SK-N-SH (cell line): ENCODE measurements around the gene FOCAD. TPM values are rescaled to one million over a fixed set of nuclear protein-coding genes. Genes with fewer than 3 reads are reported as not detected.

Experiments
- CTCF ChIA-PET: fragments of 300-600, 350-600 bp; formaldehyde crosslinking; extraction: SDS; loops from one replicate; lab custom pipeline; 2021; lab: Yijun Ruan, JAX
- POLR2A ChIA-PET: fragments of 350-600 bp; sonication (Branson Sonifier 250); formaldehyde crosslinking; extraction: SDS; loops from one replicate; lab custom pipeline; 2020; ENCODE audit warnings: antibody characterized with exemption, inconsistent platforms; lab: Yijun Ruan, JAX
- DNase-seq: peaks from one replicate; pipeline ENCODE4 v3.0.0; 2012
- H2AFZ ChIP-seq: fragments of 200-600 bp; sonication (generic); 2 replicates; pipeline ENCODE4 v1.8.1; 2016; ENCODE audit warnings: antibody characterized with exemption, mild to moderate bottlenecking, low read depth
- H3F3A ChIP-seq: fragments of 200-600 bp; sonication (generic); replicated peaks from 2 replicates; pipeline ENCODE3; 2016; ENCODE audit warnings: antibody characterized with exemption, mild to moderate bottlenecking; ENCODE audit not compliant: insufficient read depth
- H3K27ac ChIP-seq, 2 experiments: fragments of 200-500 bp in 1 of 2; fragments of 200-600 bp in 1 of 2; sonication (Bioruptor generic) in 1 of 2; sonication (generic), shearing (Covaris generic) in 1 of 2; 2 replicates each; pipeline versions ENCODE4 v1.5.1 to v1.6.1; 2014 to 2016; ENCODE audit warnings: low read depth in 2 of 2, inconsistent platforms in 1 of 2, low read length in 1 of 2, mild to moderate bottlenecking in 1 of 2, mixed read lengths in 1 of 2
- H3K27me3 ChIP-seq: fragments of 200-600 bp; sonication (generic), shearing (Covaris generic); 2 replicates; pipeline ENCODE4 v1.6.1; 2016; ENCODE audit warnings: mixed run types; ENCODE audit not compliant: insufficient read depth
- H3K36me3 ChIP-seq, 2 experiments: fragments of 200-500 bp in 1 of 2; fragments of 200-600 bp in 1 of 2; sonication (Bioruptor generic) in 1 of 2; sonication (generic) in 1 of 2; replicated peaks in 1 of 2; 2 replicates each; pipeline versions ENCODE3 to v1.5.1; 2014 to 2016; ENCODE audit warnings: low read length in 1 of 2, mild to moderate bottlenecking in 1 of 2; ENCODE audit not compliant: insufficient read depth in 2 of 2, control insufficient read depth in 1 of 2
- H3K4me1 ChIP-seq, 2 experiments: fragments of 200-500 bp in 1 of 2; fragments of 200-600 bp in 1 of 2; sonication (Bioruptor generic) in 1 of 2; sonication (generic), shearing (Covaris generic) in 1 of 2; 2 replicates each; pipeline versions ENCODE4 v1.5.1 to v1.6.1; 2014 to 2016; ENCODE audit warnings: low read depth in 1 of 2, low read length in 1 of 2, mixed run types in 1 of 2; ENCODE audit not compliant: insufficient read depth in 2 of 2, control insufficient read depth in 1 of 2
- H3K4me2 ChIP-seq: fragments of 200-600 bp; sonication (generic), shearing (Covaris generic); 2 replicates; pipeline ENCODE4 v1.6.1; 2017; ENCODE audit warnings: mixed run types
- H3K4me3 ChIP-seq, 2 experiments: fragments of 200-500 bp in 1 of 2; fragments of 200-600 bp in 1 of 2; sonication (Bioruptor generic) in 1 of 2; sonication (generic), shearing (Covaris generic) in 1 of 2; 2 replicates each; pipeline versions ENCODE4 v1.5.1 to v1.8.1; 2014 to 2016; ENCODE audit warnings: low read depth in 2 of 2, inconsistent platforms in 1 of 2, low read length in 1 of 2, mild to moderate bottlenecking in 1 of 2, mixed read lengths in 1 of 2, moderate library complexity in 1 of 2
- H3K79me2 ChIP-seq: fragments of 200-600 bp; sonication (generic); 2 replicates; pipeline ENCODE4 v1.8.1; 2017; ENCODE audit warnings: mild to moderate bottlenecking; ENCODE audit not compliant: insufficient read depth
- H3K9ac ChIP-seq: fragments of 200-600 bp; sonication (generic); 2 replicates; pipeline ENCODE4 v1.6.1; 2017; ENCODE audit warnings: mixed run types
- H3K9me2 ChIP-seq: fragments of 200-600 bp; sonication (generic); 2 replicates; pipeline ENCODE4 v1.6.1; 2017; ENCODE audit warnings: mixed run types
- H3K9me3 ChIP-seq: fragments of 200-600 bp; sonication (generic); 2 replicates; pipeline ENCODE4 v1.6.1; 2017; ENCODE audit warnings: mixed run types, mild to moderate bottlenecking, moderate library complexity
- H4K20me1 ChIP-seq: fragments of 200-600 bp; sonication (generic); 2 replicates; pipeline ENCODE4 v1.6.1; 2017; ENCODE audit warnings: mild to moderate bottlenecking, mixed run types; ENCODE audit not compliant: insufficient read depth
- CTCF ChIP-seq: fragments of 200-600 bp; sonication (generic); IDR thresholded peaks from 2 replicates; pipeline ENCODE4 v1.6.1; 2017; ENCODE audit warnings: antibody characterized with exemption, mild to moderate bottlenecking, moderate library complexity
- EZH2phosphoT487 ChIP-seq: fragments of 200-600 bp; sonication (generic); IDR thresholded peaks from 2 replicates; pipeline ENCODE4 v1.6.1; 2017; ENCODE audit warnings: low read depth, mixed run types, mild to moderate bottlenecking, antibody characterized with exemption, moderate library complexity, borderline replicate concordance
- FOXM1 ChIP-seq: IDR thresholded peaks from 2 replicates; pipeline ENCODE4 v1.4.0; 2012; ENCODE audit warnings: low read depth, mild to moderate bottlenecking
- MXI1 ChIP-seq: IDR thresholded peaks from 2 replicates; pipeline ENCODE4 v1.6.1; 2012; ENCODE audit warnings: mild to moderate bottlenecking, low read depth, low read length, improper control_type of control experiment
- NFIC ChIP-seq: IDR thresholded peaks from 2 replicates; pipeline ENCODE4 v1.4.0; 2012; ENCODE audit warnings: borderline replicate concordance
- NRF1 ChIP-seq: IDR thresholded peaks from 2 replicates; pipeline ENCODE4 v1.6.1; 2012; ENCODE audit warnings: low read depth, mild to moderate bottlenecking, low read length
- RCOR1 ChIP-seq: fragments of 150-350 bp; IDR thresholded peaks from 2 replicates; pipeline ENCODE4 v1.6.1; 2017; ENCODE audit warnings: antibody characterized with exemption, low read length
- REST ChIP-seq: IDR thresholded peaks from 2 replicates; pipeline ENCODE4 v1.6.1; 2012; ENCODE audit warnings: mild to moderate bottlenecking, low read depth, low read length, moderate library complexity
- RFX5 ChIP-seq: IDR thresholded peaks from 2 replicates; pipeline ENCODE4 v1.6.1; 2012; ENCODE audit warnings: mild to moderate bottlenecking, improper control_type of control experiment, low read length
- SMC3 ChIP-seq: IDR thresholded peaks from 2 replicates; pipeline ENCODE4 v1.6.1; 2012; ENCODE audit warnings: low read depth, low read length, improper control_type of control experiment
- TAF1 ChIP-seq: IDR thresholded peaks from 2 replicates; pipeline ENCODE4 v1.6.1; 2012; ENCODE audit warnings: low read depth, mild to moderate bottlenecking, low read length, moderate library complexity, borderline replicate concordance
- TCF12 ChIP-seq: IDR thresholded peaks from 2 replicates; pipeline ENCODE4 v1.4.0; 2012
- USF1 ChIP-seq: IDR thresholded peaks from 2 replicates; pipeline ENCODE4 v1.4.0; 2012; ENCODE audit warnings: low read depth, borderline replicate concordance
- WGBS: methylation state at CpG from one replicate; pipeline ENCODE4 v1.1.6; 2017; ENCODE audit warnings: low lambda C conversion rate; 5-methylcytosine and 5-hydroxymethylcytosine counted together
- polyA plus RNA-seq, 3 experiments: library from polyadenylated mRNA; depleted of rRNA; stranded (reverse); fragments of >200 nt; gene quantifications; 2 replicates each; pipeline ENCODE4 v1.2.3, GENCODE V29; 2012

Gene FOCAD
- polyA plus RNA-seq, 1 of the 3 experiments (the other 2 are of a cell fraction): 15.8 TPM

- Histone ChIP-seq H3K79me2 (no peaks in the 10 kb centered on the region), H3K27me3 (no peaks in the 10 kb centered on the region), H3K4me3 (no peak overlapping the region), H3K27ac (no peak overlapping the region), H3K4me1 (peaks cover 0 to 3% of the 10 kb centered on the region in 2 experiments; a peak in 2 of 4 replicates), H3K9me3 (no peaks in the 10 kb centered on the region), H3K9me2 (no peaks in the 10 kb centered on the region), H3F3A (no peaks in the 10 kb centered on the region), H3K36me3 (peaks cover 8 to 9% of the 10 kb centered on the region in 2 experiments), H4K20me1 (no peaks in the 10 kb centered on the region), H3K4me2 (no peak overlapping the region), H3K9ac (no peak overlapping the region), H2AFZ (no peak overlapping the region)
- DNase-seq: no peak
- ChIA-PET CTCF (no interaction called here), POLR2A (no interaction called here)
- 97% methylated on average over 3 of the region's 3 CpGs for WGBS
- TF ChIP-seq EZH2phosphoT487 (no peak), CTCF (no peak), NFIC (no peak), MXI1 (no peak), TAF1 (no peak)
Observed at GRCh38 chr9:20783057-20784038, 99.3 kb downstream of the FOCAD start.

GRCh38 chr9:20784196-20784595, 100.1 kb downstream of the FOCAD start:
- peaks cover 8 to 9% of the 10 kb centered on the region in 2 experiments for H3K36me3 ChIP-seq
- H3K9ac ChIP-seq: no peak overlapping the region
- H3F3A ChIP-seq: no peaks in the 10 kb centered on the region
- no peaks in the 10 kb centered on the region for H3K9me2 ChIP-seq
- no peaks in the 10 kb centered on the region for H3K79me2 ChIP-seq
- no peak overlapping the region for H2AFZ ChIP-seq
- no peak overlapping the region for H3K4me2 ChIP-seq
- DNase-seq: no peak
- H3K9me3 ChIP-seq: no peaks in the 10 kb centered on the region
- CTCF ChIA-PET: no interaction called here
- no peak for TF ChIP-seq FOXM1
- no peak for TF ChIP-seq REST
- no peak for TF ChIP-seq RCOR1
- no peak for TF ChIP-seq TCF12
- TF ChIP-seq NRF1: no peak
- no peak for TF ChIP-seq SMC3
- TF ChIP-seq RFX5: no peak
- no peak for TF ChIP-seq TAF1
- no peak for TF ChIP-seq USF1
- POLR2A ChIA-PET: no interaction called here
- H3K4me1 ChIP-seq: peaks cover 0 to 8% of the 10 kb centered on the region in 2 experiments; a peak in 3 of 4 replicates
- 97% methylated on average over 1 of the region's 1 CpG for WGBS
- no peak overlapping the region for H3K4me3 ChIP-seq
- no peak overlapping the region for H3K27ac ChIP-seq
- no peaks in the 10 kb centered on the region for H4K20me1 ChIP-seq
- H3K27me3 ChIP-seq: no peaks in the 10 kb centered on the region
